GM19193 (cell line): ENCODE measurements around the gene CYP27A1.

Source experiments
- POLR2A ChIP-seq: IDR thresholded peaks from 4 replicates; pipeline ENCODE4 v1.6.1; 2011; ENCODE audit not compliant: insufficient read depth, insufficient read length; ENCODE audit errors: extremely low read depth

Gene CYP27A1

GRCh38 chr2:218855305-218856166, 73.6 kb downstream of the CYP27A1 start:
- no peak for TF ChIP-seq POLR2A

- no peak for TF ChIP-seq POLR2A
Measured at GRCh38 chr2:218856167-218856895, 74.4 kb downstream of the CYP27A1 start.

GRCh38 chr2:218856896-218857243, 74.9 kb downstream of the CYP27A1 start:
- TF ChIP-seq POLR2A = no peak

GRCh38 chr2:218857371-218858137, 75.6 kb downstream of the CYP27A1 start:
- no peak for TF ChIP-seq POLR2A

- TF ChIP-seq POLR2A = no peak
Measured at GRCh38 chr2:218858138-218858445, 76.1 kb downstream of the CYP27A1 start.

DNA sequence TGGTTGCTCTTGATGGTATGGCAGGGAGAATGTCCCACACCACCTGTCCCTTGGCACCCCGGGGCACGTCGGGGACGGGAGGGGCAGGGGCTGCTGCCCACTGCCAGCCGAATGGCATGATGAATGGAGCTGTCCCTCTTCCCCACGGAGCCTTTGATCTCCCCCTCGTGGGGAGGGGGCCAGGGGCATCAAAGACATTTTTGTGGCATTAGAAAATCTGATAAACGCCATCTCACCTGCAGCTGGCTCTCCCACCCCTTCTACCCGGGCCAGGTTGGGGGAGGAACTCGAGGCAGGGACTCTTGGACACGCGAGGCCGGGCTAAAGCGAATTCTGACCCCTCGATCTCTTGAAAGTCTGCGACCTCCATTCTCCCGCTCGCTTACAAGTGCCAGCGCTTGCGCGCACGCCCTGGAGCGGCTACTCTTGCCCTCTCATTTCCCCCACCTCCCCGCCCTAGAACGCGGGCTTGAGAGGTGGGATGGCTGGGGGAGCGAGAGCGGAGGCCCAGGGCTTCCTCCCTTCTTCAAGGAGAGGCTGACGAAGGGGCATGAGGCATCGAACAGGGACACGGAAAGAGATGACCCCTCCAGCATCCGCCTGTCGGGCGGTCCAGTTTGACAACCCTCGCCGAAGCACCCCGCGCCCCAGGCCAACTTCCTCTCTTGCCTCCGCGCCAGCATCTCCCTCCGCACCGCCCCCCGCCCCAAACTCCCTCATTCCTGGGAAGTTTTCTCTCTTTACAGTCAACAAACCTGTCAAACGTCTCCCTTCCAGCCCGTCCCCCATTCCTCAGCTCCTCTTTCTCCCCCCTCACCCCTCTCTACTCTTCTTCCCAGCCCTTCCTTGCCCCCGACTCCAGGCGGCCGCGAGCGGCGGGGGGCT, 77.0 kb downstream of the CYP27A1 start:
- TF ChIP-seq POLR2A = no peak

DNA sequence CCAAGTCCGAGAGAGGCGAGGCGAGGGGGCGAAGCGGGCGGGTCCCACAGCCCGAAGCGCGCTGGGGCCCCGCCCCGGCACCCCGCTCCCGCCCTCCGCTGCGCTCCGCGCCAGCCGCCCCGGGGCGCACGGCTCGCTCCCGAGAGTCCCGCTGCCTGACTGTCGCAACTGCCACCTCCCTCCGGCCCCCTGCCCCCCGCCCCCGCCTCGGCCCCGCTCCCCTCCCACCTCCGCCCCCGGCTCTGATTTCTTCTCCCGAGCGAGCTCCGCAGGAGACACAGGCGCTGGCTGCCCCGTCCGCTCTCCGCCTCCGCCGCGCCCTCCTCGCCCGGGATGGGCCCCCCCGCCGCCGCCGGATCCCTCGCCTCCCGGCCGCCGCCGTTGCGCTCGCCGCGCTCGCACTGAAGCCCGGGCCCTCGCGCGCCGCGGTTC, 77.6 kb downstream of the CYP27A1 start, which contains the start of gene WNT6:
Gene WNT6 (plus strand): TSS at position 250 of the 432 bp plus-strand sequence. CDS start 233 bp downstream, outside the sequence.
- no peak for TF ChIP-seq POLR2A

DNA sequence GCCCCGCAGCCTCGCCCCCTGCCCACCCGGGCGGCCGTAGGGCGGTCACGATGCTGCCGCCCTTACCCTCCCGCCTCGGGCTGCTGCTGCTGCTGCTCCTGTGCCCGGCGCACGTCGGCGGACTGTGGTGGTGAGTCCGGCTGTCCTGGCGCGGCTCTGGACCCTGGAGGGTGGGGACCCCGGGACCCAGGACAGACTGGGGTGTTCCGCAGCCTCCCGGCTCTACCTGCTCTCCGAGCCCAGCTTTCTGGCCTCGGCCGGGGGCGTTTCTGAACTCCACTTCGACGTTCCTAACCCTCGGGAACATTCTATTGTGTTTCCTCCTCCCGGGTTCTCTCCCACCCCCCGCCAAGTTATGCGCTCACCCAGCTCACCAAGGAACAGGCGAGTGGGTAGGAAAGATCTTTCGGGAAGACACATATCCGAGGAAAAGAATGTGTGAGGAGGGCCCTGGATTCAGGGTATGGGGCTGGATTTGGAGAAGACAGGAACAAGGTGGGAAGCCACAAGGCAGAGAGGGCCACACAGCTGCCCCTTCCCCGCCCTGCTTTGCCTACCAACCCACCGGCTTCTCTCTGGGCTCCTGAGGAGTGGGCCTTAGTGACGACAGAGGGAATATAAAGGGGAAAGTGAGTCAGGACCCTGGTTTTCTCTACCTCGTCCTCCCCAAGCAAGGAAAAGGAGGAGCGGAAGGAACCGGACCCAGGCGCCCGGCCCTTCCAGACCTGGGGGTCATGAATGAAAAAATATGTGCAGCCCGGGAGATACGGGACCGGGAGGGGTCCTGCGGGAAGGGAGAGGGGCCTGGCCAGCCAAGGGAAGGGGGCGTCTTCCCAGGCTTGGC, 78.3 kb downstream of the CYP27A1 start:
- TF ChIP-seq POLR2A = no peak

DNA sequence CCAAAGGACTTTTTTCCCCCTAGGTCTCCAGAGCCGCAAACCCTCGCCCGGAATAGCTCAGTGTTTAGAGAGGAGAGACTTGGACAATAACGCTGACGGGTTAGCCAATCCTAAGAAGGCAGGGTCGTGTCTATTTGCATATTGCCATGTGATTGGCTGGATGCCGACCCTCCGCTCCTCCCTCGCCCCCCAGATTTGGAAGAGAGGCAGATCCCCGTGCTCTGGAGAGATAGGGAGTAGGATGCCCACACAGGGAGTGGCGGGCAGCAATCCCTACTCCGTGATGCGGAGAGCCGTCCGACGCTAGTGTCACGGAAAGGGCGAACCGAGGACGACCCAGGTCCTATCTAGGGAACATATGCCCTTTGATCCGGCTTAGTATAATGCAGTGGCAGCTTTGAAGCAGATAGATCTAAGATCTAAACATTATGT, 79.0 kb downstream of the CYP27A1 start:
- no peak for TF ChIP-seq POLR2A

DNA sequence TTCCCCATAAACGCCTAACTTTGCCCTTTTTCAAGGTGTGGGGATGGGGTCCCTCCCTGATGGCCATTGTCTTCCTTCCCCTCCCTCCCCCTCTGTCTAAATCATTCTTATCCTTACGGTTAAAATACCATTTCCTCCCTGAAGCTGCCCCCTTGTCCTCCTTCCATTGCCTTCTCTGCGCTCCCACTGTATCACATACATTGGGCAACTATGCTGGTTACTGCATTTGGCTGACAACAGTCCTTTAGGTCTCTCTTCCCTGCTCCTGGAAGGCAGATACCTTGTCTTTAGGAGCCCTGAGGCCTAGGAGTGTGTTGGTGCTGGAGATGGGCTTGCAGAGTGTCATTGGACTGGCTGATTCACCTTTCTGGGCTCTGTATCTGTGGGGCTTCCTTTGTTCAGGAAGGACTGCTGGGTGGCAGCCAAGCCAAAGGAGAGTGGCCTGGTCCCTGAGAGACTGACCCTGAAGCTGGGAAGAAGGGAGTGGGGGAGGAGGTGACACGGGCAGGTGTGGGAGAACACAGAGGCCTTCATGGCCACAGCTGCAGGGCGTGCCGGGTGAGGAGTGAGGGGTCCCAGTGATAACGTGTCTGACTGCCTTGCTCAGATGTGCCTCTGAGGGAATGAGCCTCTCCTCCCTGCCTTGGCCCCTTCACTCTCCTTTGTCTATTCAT, 79.8 kb downstream of the CYP27A1 start:
- no peak for TF ChIP-seq POLR2A

DNA sequence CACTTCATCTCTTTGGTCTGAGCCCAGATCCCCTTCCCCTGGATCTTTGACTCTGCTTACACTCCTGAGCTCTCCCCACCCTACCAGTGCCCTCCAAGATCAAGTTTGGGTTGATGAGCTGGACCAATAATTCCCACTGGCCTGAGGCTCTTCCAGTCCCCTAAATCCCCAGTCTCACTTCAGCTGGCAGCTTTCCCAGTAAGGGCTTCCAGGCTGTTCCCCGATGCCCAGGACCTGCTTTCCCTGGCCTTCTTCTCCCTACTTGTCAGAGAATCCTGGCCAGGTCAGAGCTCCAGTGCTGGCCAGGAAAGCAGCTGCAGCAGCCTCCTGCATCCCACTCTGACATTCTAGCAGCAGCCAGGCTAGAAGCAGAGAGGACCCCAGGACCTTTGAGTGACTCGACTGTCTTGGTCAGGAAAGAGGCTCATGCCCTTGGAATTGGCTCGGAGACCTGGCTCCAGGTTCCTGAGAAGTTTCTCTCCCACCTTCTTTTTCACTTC, 81.1 kb downstream of the CYP27A1 start:
- TF ChIP-seq POLR2A = no peak
